DOHH2 (cell line): ENCODE data around the gene MRAP2.

ENCODE experiments used
- H3F3A ChIP-seq: fragments of 200-600 bp; sonication (generic), shearing (Covaris generic); 2 replicates; pipeline ENCODE4 v1.6.0; 2016; ENCODE audit warnings: antibody characterized with exemption, mild to moderate bottlenecking; ENCODE audit not compliant: control insufficient read depth, insufficient read depth
- H3K27ac ChIP-seq: fragments of 200-600 bp; sonication (generic); 2 replicates; pipeline ENCODE4 v1.5.1; 2014; ENCODE audit warnings: low read depth, mild to moderate bottlenecking, low read length, moderate library complexity
- H3K27me3 ChIP-seq: fragments of 200-600 bp; sonication (generic); 2 replicates; pipeline ENCODE4 v1.6.1; 2014; ENCODE audit warnings: mild to moderate bottlenecking, low read length, mixed read lengths; ENCODE audit not compliant: control insufficient read depth
- H3K36me3 ChIP-seq: fragments of 200-600 bp; sonication (generic); 2 replicates; pipeline ENCODE4 v1.6.1; 2014; ENCODE audit warnings: mild to moderate bottlenecking, low read length, moderate library complexity, mixed read lengths; ENCODE audit not compliant: control insufficient read depth
- H3K4me1 ChIP-seq: fragments of 200-600 bp; sonication (generic); 2 replicates; pipeline ENCODE4 v1.6.1; 2014; ENCODE audit warnings: mild to moderate bottlenecking, low read length, mixed read lengths; ENCODE audit not compliant: control insufficient read depth
- H3K4me2 ChIP-seq: fragments of 200-600 bp; sonication (generic); 2 replicates; pipeline ENCODE4 v1.6.0; 2014; ENCODE audit warnings: mild to moderate bottlenecking, low read length, moderate library complexity
- H3K4me3 ChIP-seq: fragments of 200-600 bp; sonication (generic); 2 replicates; pipeline ENCODE4 v1.5.1; 2014; ENCODE audit warnings: mild to moderate bottlenecking, low read length, mixed read lengths
- H3K79me2 ChIP-seq: fragments of 200-600 bp; sonication (generic); 2 replicates; pipeline ENCODE4 v1.6.1; 2014; ENCODE audit warnings: mild to moderate bottlenecking, low read length, mixed read lengths; ENCODE audit not compliant: control insufficient read depth
- H3K9me2 ChIP-seq: fragments of 200-600 bp; sonication (generic); replicated peaks from 2 replicates; pipeline ENCODE4 v1.6.1; 2014; ENCODE audit warnings: mild to moderate bottlenecking, low read length, mixed read lengths; ENCODE audit not compliant: control insufficient read depth
- H3K9me3 ChIP-seq: fragments of 200-600 bp; sonication (generic); 2 replicates; pipeline ENCODE4 v1.6.1; 2014; ENCODE audit warnings: antibody characterized with exemption, low read length, mixed read lengths; ENCODE audit not compliant: control insufficient read depth, insufficient read depth
- H4K20me1 ChIP-seq: fragments of 200-600 bp; sonication (generic); 2 replicates; pipeline ENCODE4 v1.6.0; 2014; ENCODE audit warnings: low read depth, mild to moderate bottlenecking, antibody characterized with exemption, low read length, moderate library complexity; ENCODE audit not compliant: control insufficient read depth, insufficient read depth
- EZH2phosphoT487 ChIP-seq: fragments of 200-600 bp; sonication (generic); IDR thresholded peaks from 2 replicates; pipeline ENCODE4 v1.6.1; 2017; ENCODE audit warnings: borderline replicate concordance, mild to moderate bottlenecking, antibody characterized with exemption, low read length, moderate library complexity, mixed read lengths
- TF ChIP-seq, protein P1 (sequence below): fragments of 200-600 bp; sonication (generic); IDR thresholded peaks from one replicate; pipeline ENCODE4 v1.5.1; 2014; ENCODE audit warnings: antibody characterized with exemption, mild to moderate bottlenecking, low read depth, low read length; ENCODE audit not compliant: poor library complexity, severe bottlenecking

Gene MRAP2

DNA sequence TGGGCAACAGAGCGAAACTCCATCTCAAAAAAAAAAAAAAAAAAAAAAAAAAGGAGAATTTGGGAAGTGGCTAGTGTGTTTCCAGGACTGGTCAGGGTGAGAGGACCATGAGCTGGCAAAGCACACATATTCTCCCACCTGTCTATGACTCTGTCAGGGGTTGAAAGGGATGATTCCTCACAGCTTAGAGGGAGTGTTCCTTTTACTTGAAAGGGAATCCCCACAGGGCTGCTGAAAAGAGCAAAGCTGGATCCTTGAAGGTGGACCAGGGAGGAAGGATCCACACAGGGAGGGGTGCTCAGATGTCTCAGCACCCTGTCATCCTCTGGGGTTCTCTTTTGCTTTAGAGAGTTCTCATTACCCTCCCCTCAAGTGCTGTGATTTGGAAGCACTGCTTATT lies 13.2 kb downstream of the MRAP2 start:
- H3K79me2 ChIP-seq, result no peaks in the 10 kb centered on the region
- H4K20me1 ChIP-seq, result no peaks in the 10 kb centered on the region
- H3K27ac ChIP-seq, result no peak overlapping the region
- no peaks in the 10 kb centered on the region for H3K9me3 ChIP-seq
- TF ChIP-seq, protein P1, sequence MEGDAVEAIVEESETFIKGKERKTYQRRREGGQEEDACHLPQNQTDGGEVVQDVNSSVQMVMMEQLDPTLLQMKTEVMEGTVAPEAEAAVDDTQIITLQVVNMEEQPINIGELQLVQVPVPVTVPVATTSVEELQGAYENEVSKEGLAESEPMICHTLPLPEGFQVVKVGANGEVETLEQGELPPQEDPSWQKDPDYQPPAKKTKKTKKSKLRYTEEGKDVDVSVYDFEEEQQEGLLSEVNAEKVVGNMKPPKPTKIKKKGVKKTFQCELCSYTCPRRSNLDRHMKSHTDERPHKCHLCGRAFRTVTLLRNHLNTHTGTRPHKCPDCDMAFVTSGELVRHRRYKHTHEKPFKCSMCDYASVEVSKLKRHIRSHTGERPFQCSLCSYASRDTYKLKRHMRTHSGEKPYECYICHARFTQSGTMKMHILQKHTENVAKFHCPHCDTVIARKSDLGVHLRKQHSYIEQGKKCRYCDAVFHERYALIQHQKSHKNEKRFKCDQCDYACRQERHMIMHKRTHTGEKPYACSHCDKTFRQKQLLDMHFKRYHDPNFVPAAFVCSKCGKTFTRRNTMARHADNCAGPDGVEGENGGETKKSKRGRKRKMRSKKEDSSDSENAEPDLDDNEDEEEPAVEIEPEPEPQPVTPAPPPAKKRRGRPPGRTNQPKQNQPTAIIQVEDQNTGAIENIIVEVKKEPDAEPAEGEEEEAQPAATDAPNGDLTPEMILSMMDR, result no peak
- no peak for TF ChIP-seq EZH2phosphoT487
- H3K4me3 ChIP-seq, result no peak overlapping the region
- no peaks in the 10 kb centered on the region for H3K27me3 ChIP-seq
- no peak overlapping the region for H3K4me2 ChIP-seq
- H3K4me1 ChIP-seq, result no peaks in the 10 kb centered on the region
- no peaks in the 10 kb centered on the region for H3K36me3 ChIP-seq
- no peaks in the 10 kb centered on the region for H3K9me2 ChIP-seq
- H3F3A ChIP-seq, result no peaks in the 10 kb centered on the region

DNA sequence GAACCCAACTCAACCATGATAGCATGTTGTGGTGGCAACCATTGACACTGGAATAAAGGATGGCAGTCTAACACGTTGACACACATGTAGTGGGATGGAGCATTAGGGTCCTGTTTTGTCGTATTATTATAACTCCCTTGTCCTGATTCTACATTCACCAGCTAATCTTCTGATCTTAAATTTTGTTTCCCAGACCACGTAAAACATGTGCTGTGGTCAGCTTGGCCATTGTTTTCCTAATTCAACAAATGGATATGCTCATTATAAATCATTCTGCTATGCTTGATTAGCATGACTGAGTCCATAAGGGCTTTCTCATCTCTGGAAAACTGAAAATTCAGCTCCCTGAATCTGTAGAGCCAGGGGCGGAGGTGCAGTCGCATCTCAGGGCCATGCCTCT lies 15.0 kb downstream of the MRAP2 start:
- no peaks in the 10 kb centered on the region for H3K36me3 ChIP-seq
- no peak overlapping the region for H3K27ac ChIP-seq
- H3K9me2 ChIP-seq, result no peaks in the 10 kb centered on the region
- TF ChIP-seq, protein P1, result no peak
- no peak for TF ChIP-seq EZH2phosphoT487
- no peaks in the 10 kb centered on the region for H4K20me1 ChIP-seq
- no peaks in the 10 kb centered on the region for H3K9me3 ChIP-seq
- H3K79me2 ChIP-seq, result no peaks in the 10 kb centered on the region
- H3K4me3 ChIP-seq, result no peak overlapping the region
- no peaks in the 10 kb centered on the region for H3K4me1 ChIP-seq
- H3K27me3 ChIP-seq, result no peaks in the 10 kb centered on the region
- no peaks in the 10 kb centered on the region for H3F3A ChIP-seq
- no peak overlapping the region for H3K4me2 ChIP-seq

DNA sequence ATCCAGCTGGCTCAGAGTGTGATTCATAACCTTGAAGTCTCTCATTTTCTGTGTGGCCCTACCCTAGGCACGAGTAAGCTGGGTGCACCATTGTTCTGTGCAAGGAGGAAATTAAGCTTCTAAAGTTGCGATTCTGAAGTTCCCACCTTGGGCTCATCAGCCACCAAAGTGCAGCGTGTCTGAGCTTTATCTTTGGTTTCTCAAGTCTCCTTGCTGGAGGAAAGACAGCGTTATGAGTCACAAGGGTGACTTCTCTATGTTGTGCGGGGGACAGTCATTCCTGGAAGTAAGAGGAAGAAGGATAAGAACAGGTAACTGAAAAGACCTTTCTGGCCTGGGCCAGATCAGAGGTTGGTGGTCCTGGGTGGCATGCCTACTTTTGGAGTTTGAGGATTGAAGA lies 16.8 kb downstream of the MRAP2 start:
- TF ChIP-seq, protein P1, result no peak
- TF ChIP-seq EZH2phosphoT487, result no peak
- Histone ChIP-seq H3F3A (no peaks in the 10 kb centered on the region), H3K27ac (no peak overlapping the region), H3K9me3 (no peaks in the 10 kb centered on the region), H3K79me2 (no peaks in the 10 kb centered on the region), H3K4me3 (no peak overlapping the region), H3K9me2 (no peaks in the 10 kb centered on the region), H3K27me3 (peaks cover 3% of the 10 kb centered on the region; the same call in 1 of the 2 replicates), H3K36me3 (no peaks in the 10 kb centered on the region), H3K4me1 (no peaks in the 10 kb centered on the region), H3K4me2 (no peak overlapping the region), H4K20me1 (no peaks in the 10 kb centered on the region)
